Measurements from ENCODE around the gene GRK2. TPM values are rescaled to one million over a fixed set of nuclear protein-coding genes. Genes with fewer than 3 reads are reported as not detected.
"Not testable (repeated sequence)": the region's sequence is repeated elsewhere in the genome, so short reads cannot be mapped to it uniquely, and the experiment has no call there.

Gene GRK2
- total RNA-seq, 1 donor from 2014 or later, result 53.1 TPM

GRCh38 chr11:67255864-67256263 is 10.4 kb upstream of the GRK2 start:
- DNase-seq (ENCODE audit: extremely low spot score, unreplicated experiment), result no peak
- Mint-ChIP-seq H3K4me3 (no peak overlapping the region), H3K9me3 (no peaks in the 10 kb centered on the region), H3K27ac (peak overlapping the region; percentile 86), H3K36me3 (peaks cover 46% of the 10 kb centered on the region), H3K27me3 (no peaks in the 10 kb centered on the region), H3K4me1 (ENCODE audit: unreplicated experiment) (peaks cover 7% of the 10 kb centered on the region)
- no peak for TF ChIP-seq CTCF (conservative IDR thresholded peaks at IDR 0.05)

GRCh38 chr11:67256477-67257135 is 9.7 kb upstream of the GRK2 start:
- H3K9me3 Mint-ChIP-seq, result no peaks in the 10 kb centered on the region
- H3K27ac Mint-ChIP-seq, result peak overlapping the region; percentile 19
- DNase-seq (ENCODE audit: extremely low spot score, unreplicated experiment), result no peak
- no peak overlapping the region for H3K4me3 Mint-ChIP-seq
- no peak for TF ChIP-seq CTCF (conservative IDR thresholded peaks at IDR 0.05)
- H3K36me3 Mint-ChIP-seq, result peaks cover 39% of the 10 kb centered on the region
- no peaks in the 10 kb centered on the region for H3K27me3 Mint-ChIP-seq
- peaks cover 7% of the 10 kb centered on the region for H3K4me1 Mint-ChIP-seq (ENCODE audit: unreplicated experiment)

DNA sequence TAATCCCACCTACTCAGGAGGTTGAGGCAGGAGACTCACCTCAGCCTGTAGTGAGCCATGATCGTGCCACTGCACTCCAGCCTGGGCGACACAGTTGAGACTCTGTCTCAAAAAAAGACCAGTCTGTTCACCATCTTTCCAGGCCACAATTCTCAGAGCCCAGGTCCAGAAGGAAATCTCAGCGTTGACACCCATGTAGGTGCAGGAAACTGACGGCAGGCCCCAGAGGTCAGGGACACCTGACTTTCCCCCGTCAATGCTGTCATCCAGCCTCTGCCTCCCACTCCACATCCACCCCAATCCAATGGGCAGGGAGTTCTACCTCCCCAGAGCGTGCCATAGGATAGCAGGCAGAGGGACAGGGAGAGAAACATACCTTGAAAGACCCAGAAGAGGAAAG is 5.9 kb upstream of the GRK2 start:
- no peak for TF ChIP-seq CTCF (conservative IDR thresholded peaks at IDR 0.05)
- peaks cover 9% of the 10 kb centered on the region for H3K36me3 Mint-ChIP-seq
- no peaks in the 10 kb centered on the region for H3K27me3 Mint-ChIP-seq
- H3K4me3 Mint-ChIP-seq, result peak overlapping the region; percentile 28
- peak overlapping the region; percentile 74 for H3K27ac Mint-ChIP-seq
- no peak for DNase-seq (ENCODE audit: extremely low spot score, unreplicated experiment)
- H3K4me1 Mint-ChIP-seq (ENCODE audit: unreplicated experiment), result peaks cover 22% of the 10 kb centered on the region
- no peaks in the 10 kb centered on the region for H3K9me3 Mint-ChIP-seq

DNA sequence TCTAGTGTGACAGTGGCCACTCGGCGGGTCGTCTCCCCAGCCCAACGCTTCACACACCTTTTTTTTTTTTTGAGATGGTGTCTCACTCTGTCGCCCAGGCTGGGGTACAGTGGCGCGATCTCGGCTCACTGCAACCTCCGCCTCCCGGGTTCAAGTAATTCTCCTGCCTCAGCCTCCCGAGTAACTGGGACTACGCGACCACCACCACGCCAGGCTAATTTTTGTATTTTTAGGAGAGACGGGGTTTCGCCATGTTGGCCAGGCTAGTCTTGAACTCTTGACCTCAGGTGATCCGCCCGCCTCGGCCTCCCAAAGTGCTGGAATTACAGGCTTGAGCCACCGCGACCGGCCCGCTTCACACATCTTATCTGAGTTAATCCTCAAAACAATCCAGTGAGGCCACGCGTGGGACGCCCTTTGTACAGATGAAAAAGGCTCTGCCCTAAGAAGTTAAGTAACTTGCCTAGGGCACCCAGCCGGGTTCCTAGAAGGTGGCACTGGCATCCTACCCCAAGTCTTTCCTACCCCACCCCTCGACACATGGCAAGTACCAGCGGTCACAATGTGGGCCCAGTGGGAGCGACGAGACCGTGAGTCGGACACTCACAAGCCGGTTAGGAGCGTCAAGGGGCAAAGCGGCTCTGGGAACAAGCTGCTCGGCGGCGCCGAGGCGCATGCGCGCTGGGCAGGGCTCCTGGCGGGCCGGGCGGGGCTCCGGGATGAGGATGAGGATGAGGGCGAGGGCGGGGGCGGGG is 5.2 kb upstream of the GRK2 start:
- peak overlapping the region; percentile 84 for H3K27ac Mint-ChIP-seq
- not testable (repeated sequence) for H3K27me3 Mint-ChIP-seq; DNase-seq (ENCODE audit: extremely low spot score, unreplicated experiment); H3K36me3 Mint-ChIP-seq; H3K9me3 Mint-ChIP-seq
- H3K4me3 Mint-ChIP-seq, result peak overlapping the region; percentile 81
- H3K4me1 Mint-ChIP-seq (ENCODE audit: unreplicated experiment), result peaks cover 22% of the 10 kb centered on the region

DNA sequence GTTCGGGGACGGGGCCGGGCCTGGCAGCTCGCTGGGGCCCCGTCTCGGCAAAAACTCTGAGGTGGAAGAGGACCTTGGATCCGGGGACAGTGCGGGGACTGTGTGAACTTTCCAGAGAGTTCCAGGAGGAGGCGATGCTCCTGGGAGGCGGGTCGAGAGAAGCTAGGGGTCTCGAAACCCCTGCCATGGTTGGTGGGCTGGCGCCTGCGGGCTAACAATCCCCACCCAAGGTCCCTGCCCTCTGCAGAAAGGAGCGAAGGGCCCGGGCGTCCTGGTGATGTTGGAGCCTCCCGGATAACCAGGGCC is 4.7 kb upstream of the GRK2 start:
- Mint-ChIP-seq H3K4me3 (peak overlapping the region; percentile 83), H3K36me3 (peaks cover 3% of the 10 kb centered on the region), H3K9me3 (no peaks in the 10 kb centered on the region), H3K4me1 (ENCODE audit: unreplicated experiment) (peaks cover 22% of the 10 kb centered on the region), H3K27me3 (no peaks in the 10 kb centered on the region), H3K27ac (peak overlapping the region; percentile 92)
- no peak for DNase-seq (ENCODE audit: extremely low spot score, unreplicated experiment)
- peak; percentile 38 for TF ChIP-seq CTCF (conservative IDR thresholded peaks at IDR 0.05)

GRCh38 chr11:67261946-67262681 is 4.2 kb upstream of the GRK2 start:
- TF ChIP-seq CTCF (conservative IDR thresholded peaks at IDR 0.05), result no peak
- peak overlapping the region; percentile 92 for H3K27ac Mint-ChIP-seq
- DNase-seq (ENCODE audit: extremely low spot score, unreplicated experiment), result no peak
- no peaks in the 10 kb centered on the region for H3K36me3 Mint-ChIP-seq
- no peaks in the 10 kb centered on the region for H3K9me3 Mint-ChIP-seq
- H3K27me3 Mint-ChIP-seq, result no peaks in the 10 kb centered on the region
- H3K4me1 Mint-ChIP-seq (ENCODE audit: unreplicated experiment), result peaks cover 19% of the 10 kb centered on the region
- peak overlapping the region; percentile 83 for H3K4me3 Mint-ChIP-seq
